Ovary (tissue), 9 donors: ENCODE results near the gene GARIN5A. TPM values are rescaled to one million over a fixed set of nuclear protein-coding genes. Genes with fewer than 3 reads are reported as not detected.

ENCODE experiments used
- DNase-seq, 5 donors: peaks; one replicate each; pipeline ENCODE4 v3.0.0-alpha.2; 2019 to 2020
- H3K27ac ChIP-seq, 2 donors: fragments of 200-600 bp; one replicate each; pipeline versions ENCODE4 v1.5.1 to v1.8.0; 2019 to 2022
- H3K27me3 ChIP-seq: fragments of 200-600 bp; one replicate; pipeline ENCODE4 v1.8.0; 2022
- H3K36me3 ChIP-seq: fragments of 200-600 bp; sonication (generic); one replicate; pipeline ENCODE4 v1.5.1; 2019
- H3K4me1 ChIP-seq: one replicate; pipeline ENCODE4 v1.8.1; 2013; ENCODE audit warnings: mild to moderate bottlenecking, moderate library complexity; ENCODE audit not compliant: insufficient read depth
- H3K4me3 ChIP-seq: fragments of 200-600 bp; sonication (generic); one replicate; pipeline ENCODE4 v1.5.1; 2017
- H3K9me3 ChIP-seq, 2 donors: fragments of 200-600 bp in 1 of 2; sonication (generic) in 1 of 2; one replicate each; pipeline versions ENCODE4 v1.5.1 to v1.8.1; 2013 to 2019; ENCODE audit warnings: mild to moderate bottlenecking in 1 of 2, moderate library complexity in 1 of 2
- CTCF ChIP-seq, 3 donors: fragments of 450-650 bp in 2 of 3; fragments of 200-600 bp in 1 of 3; IDR thresholded peaks; one replicate each; pipeline versions ENCODE4 v1.5.1 to v1.8.0; 2016 to 2022; ENCODE audit warnings: antibody characterized with exemption in 3 of 3, mild to moderate bottlenecking in 1 of 3
- EP300 ChIP-seq: sonication (generic); formaldehyde crosslinking; IDR thresholded peaks from one replicate; pipeline ENCODE4 v1.6.1; 2017; ENCODE audit warnings: antibody characterized with exemption
- POLR2A ChIP-seq: fragments of 450-650 bp; IDR thresholded peaks from one replicate; pipeline ENCODE4 v1.6.1; 2017; ENCODE audit warnings: antibody characterized with exemption, mild to moderate bottlenecking, moderate library complexity
- WGBS, 3 donors: extraction: QIAGEN DNeasy Blood & Tissue Kit in 1 of 3; methylation state at CpG; one replicate each; pipeline versions ENCODE4 v1.1.5 to v1.1.7; 2013 to 2017; 5-methylcytosine and 5-hydroxymethylcytosine counted together
- intact Hi-C, 4 donors: fragments of 100-400 bp; cut with DNase I; formaldehyde crosslinking; loops; one replicate each; pipeline versions ENCODE4 v1.11.0 to v1.15.1; 2022 to 2023
- polyA plus RNA-seq, 2 donors: library from polyadenylated mRNA; stranded (reverse); fragments of 200-250 nt in 1 of 2; fragments of 350-450 nt in 1 of 2; fragmentation: Illumina TruSeq in 1 of 2; extraction: RNeasy Lipid Tissue Mini Kit (QIAGEN cat#74804) in 1 of 2; gene quantifications; one replicate each; pipeline ENCODE4 v1.2.3, GENCODE V29; 2013 to 2014
- total RNA-seq, 7 donors: library from RNA; depleted of rRNA in 2 of 7; stranded (reverse); fragments of >200 nt in 2 of 7; fragmentation: NEBNext Ultra II Directional in 3 of 7; extraction: Animal tissue kit (Norgen Biotek cat#: 25700) in 3 of 7; gene quantifications; one replicate each; pipeline versions ENCODE4 v1.1.0 to v1.2.4, GENCODE V29; 2016 to 2023
- donor health status: DM: no; HTN: no; CAD: no; lungs with moderate emphysema.
- donor health status: DM: no; HTN: no; CAD: no.
- donor health status: Bipolar disorder and iron deficiency.
- donor health status: DM: yes; HTN: yes; CAD: no.
- donor health status: DM: no; HTN: no; CAD: no.
- donor health status: DM: yes; HTN: yes; CAD: no.

GARIN5A gene
- total and polyA plus RNA-seq, 9 donors, result 0.47 to 10.3 (median 3.3) TPM

- H3K4me3 ChIP-seq, result no peak overlapping the region
- H3K27me3 ChIP-seq, result no peaks in the 10 kb centered on the region
- no peak overlapping the region for H3K27ac ChIP-seq
- TF ChIP-seq EP300 (no peak), POLR2A (no peak), CTCF (IDR thresholded peaks at IDR 0.05) (no peak)
- no peaks in the 10 kb centered on the region for H3K36me3 ChIP-seq
- peaks cover 6% of the 10 kb centered on the region for H3K4me1 ChIP-seq
- no peaks in the 10 kb centered on the region for H3K9me3 ChIP-seq
- WGBS, 3 donors, result 77 to 81% (median 78%) methylated on average over 11 of the region's 11 CpGs
- DNase-seq, result no peak
- intact Hi-C loops, result no loop called here
Observed at GRCh38 chr19:50509366-50509765, 32.7 kb upstream of the GARIN5A start.

GRCh38 chr19:50508843-50509190, 32.2 kb upstream of the GARIN5A start:
- no peak overlapping the region for H3K27ac ChIP-seq
- no peaks in the 10 kb centered on the region for H3K36me3 ChIP-seq
- peaks cover 6% of the 10 kb centered on the region for H3K4me1 ChIP-seq
- 80 to 90% (median 81%) methylated on average over 3 of the region's 3 CpGs for WGBS, 3 donors
- intact Hi-C loops, result no loop called here
- no peaks in the 10 kb centered on the region for H3K9me3 ChIP-seq
- DNase-seq, result no peak
- no peak overlapping the region for H3K4me3 ChIP-seq
- no peaks in the 10 kb centered on the region for H3K27me3 ChIP-seq
- no peak for TF ChIP-seq POLR2A

- no peaks in the 10 kb centered on the region for H3K36me3 ChIP-seq
- intact Hi-C loops, result no loop called here
- no peak overlapping the region for H3K4me3 ChIP-seq
- TF ChIP-seq EP300 (no peak), CTCF (IDR thresholded peaks at IDR 0.05) (no peak), POLR2A (no peak)
- WGBS, 3 donors, result 89 to 92% (median 91%) methylated on average over 8 of the region's 8 CpGs
- H3K27me3 ChIP-seq, result no peaks in the 10 kb centered on the region
- peaks cover 6% of the 10 kb centered on the region for H3K4me1 ChIP-seq
- no peaks in the 10 kb centered on the region for H3K9me3 ChIP-seq
- DNase-seq, result no peak
- H3K27ac ChIP-seq, result no peak overlapping the region
Observed at GRCh38 chr19:50507376-50507775, 30.7 kb upstream of the GARIN5A start.

GRCh38 chr19:50506700-50507099, 30.1 kb upstream of the GARIN5A start:
- DNase-seq, result no peak
- WGBS, 3 donors, result 89 to 94% (median 92%) methylated on average over 10 of the region's 10 CpGs
- H3K36me3 ChIP-seq, result no peaks in the 10 kb centered on the region
- TF ChIP-seq EP300 (no peak), POLR2A (no peak), CTCF (IDR thresholded peaks at IDR 0.05) (no peak)
- H3K27ac ChIP-seq, result no peak overlapping the region
- H3K9me3 ChIP-seq, result no peaks in the 10 kb centered on the region
- no peak overlapping the region for H3K4me3 ChIP-seq
- intact Hi-C loops, result no loop called here
- H3K4me1 ChIP-seq, result peaks cover 6% of the 10 kb centered on the region
- H3K27me3 ChIP-seq, result no peaks in the 10 kb centered on the region

- DNase-seq, result peak in 1 of 5 donors; percentile 40
- intact Hi-C loops, result no loop called here
- WGBS, 3 donors, result 87 to 91% (median 88%) methylated on average over 30 of the region's 30 CpGs
Observed at GRCh38 chr19:50505856-50506611, 29.4 kb upstream of the GARIN5A start.

More at GRCh38 chr19:50505856-50506611, 29.4 kb upstream of the GARIN5A start:
- no peaks in the 10 kb centered on the region for H3K9me3 ChIP-seq
- H3K27me3 ChIP-seq, result no peaks in the 10 kb centered on the region
- H3K27ac ChIP-seq, result no peak overlapping the region
- H3K4me3 ChIP-seq, result no peak overlapping the region
- H3K4me1 ChIP-seq, result peaks cover 6% of the 10 kb centered on the region
- TF ChIP-seq CTCF (IDR thresholded peaks at IDR 0.05), result no peak
- H3K36me3 ChIP-seq, result no peaks in the 10 kb centered on the region
